ENCODE results near the gene RTCA.

DNA sequence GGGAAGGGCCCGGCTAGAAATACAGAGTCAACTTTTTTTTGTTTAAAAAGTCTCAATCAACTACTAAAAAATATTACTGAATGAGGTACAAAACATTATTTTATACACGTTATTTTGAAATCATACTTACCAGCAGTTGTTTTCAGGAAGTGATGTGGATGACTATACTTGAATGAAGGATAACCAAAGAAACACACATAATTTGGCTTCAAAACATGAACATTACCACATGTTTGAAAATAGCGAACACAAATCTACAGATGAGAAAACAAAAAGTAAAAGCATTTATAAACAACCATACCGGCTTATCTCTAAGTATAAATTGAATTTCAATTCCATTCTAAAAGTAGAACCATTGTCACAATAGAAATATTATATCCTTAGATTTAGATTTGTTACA is 25.4 kb upstream of the RTCA start:
- TF ChIP-seq CTCF (IDR thresholded peaks at IDR 0.05), result no peak
- TF ChIP-seq POLR2A (IDR thresholded peaks at IDR 0.05), result no peak
